Ammon's horn (tissue), 1 donor: ENCODE data around the gene IZUMO1.

Source experiments
- DNase-seq: peaks from one replicate; pipeline ENCODE4 v3.0.0-alpha.2; 2016; ENCODE audit warnings: low spot score

Gene IZUMO1

DNA sequence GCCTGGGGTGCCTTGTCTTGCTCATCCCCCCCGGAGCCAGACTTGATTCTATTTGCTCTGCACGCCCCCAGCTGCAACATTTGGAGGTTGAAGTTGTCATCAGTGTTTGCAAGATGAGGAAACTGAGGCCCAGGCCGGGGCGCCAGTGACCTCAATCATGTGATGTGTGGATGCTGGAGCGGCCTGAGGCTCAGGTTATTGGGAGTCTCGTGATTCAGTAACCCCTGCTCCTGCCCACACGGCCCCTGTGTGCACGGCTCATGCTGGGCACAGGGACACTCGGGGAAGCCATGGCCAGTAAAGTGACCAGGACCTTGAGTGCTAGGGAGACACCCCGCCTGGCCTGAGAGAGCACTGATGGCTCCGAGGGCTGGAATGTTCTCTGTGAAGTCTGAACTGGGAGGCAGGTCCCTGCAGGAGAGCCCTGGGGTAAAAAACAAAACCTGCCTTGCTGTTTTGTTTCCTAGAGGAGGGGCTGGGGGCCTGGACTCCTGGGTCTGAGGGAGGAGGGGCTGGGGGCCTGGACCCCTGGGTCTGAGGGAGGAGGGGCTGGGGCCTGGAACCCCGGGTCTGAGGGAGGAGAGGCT, 10.5 kb upstream of the IZUMO1 start:
- no peak for DNase-seq

DNA sequence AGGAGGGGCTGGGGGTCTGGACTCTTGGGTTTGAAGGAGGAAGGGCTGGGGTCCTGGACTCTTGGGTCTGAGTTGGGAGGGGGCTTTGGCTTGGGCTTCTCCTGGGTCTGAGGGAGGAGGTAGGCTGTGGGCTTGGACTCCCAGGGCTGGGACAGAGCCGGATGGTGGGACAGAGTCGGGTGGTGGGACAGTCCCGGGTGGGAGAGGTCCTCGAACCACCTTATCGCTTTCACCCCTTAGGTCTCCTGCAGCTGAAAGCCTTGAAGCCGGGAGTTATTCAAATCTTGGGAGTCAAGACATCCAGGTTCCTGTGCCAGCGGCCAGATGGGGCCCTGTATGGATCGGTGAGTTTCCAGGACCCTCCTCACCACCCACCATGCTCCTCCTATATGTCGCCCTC, 10.0 kb upstream of the IZUMO1 start:
- DNase-seq = no peak

DNA sequence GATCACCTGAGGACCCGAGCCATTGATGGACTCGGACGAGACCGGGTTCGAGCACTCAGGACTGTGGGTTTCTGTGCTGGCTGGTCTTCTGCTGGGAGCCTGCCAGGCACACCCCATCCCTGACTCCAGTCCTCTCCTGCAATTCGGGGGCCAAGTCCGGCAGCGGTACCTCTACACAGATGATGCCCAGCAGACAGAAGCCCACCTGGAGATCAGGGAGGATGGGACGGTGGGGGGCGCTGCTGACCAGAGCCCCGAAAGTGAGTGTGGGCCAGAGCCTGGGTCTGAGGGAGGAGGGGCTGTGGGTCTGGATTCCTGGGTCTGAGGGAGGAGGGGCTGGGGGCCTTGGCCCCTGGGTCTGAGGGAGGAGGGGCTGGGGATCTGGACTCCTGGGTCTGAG, 9.5 kb upstream of the IZUMO1 start:
- DNase-seq = no peak

DNA sequence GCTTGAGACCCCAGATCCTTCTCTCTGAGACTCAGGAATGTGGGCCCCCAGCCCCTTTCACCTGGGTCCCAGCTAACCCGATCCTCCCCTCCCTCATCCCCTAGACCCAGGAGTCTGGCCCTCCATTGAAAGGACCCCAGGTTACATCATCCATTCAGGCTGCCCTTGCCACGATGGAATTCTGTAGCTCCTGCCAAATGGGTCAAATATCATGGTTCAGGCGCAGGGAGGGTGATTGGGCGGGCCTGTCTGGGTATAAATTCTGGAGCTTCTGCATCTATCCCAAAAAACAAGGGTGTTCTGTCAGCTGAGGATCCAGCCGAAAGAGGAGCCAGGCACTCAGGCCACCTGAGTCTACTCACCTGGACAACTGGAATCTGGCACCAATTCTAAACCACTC, 9.1 kb upstream of the IZUMO1 start:
- no peak for DNase-seq

DNA sequence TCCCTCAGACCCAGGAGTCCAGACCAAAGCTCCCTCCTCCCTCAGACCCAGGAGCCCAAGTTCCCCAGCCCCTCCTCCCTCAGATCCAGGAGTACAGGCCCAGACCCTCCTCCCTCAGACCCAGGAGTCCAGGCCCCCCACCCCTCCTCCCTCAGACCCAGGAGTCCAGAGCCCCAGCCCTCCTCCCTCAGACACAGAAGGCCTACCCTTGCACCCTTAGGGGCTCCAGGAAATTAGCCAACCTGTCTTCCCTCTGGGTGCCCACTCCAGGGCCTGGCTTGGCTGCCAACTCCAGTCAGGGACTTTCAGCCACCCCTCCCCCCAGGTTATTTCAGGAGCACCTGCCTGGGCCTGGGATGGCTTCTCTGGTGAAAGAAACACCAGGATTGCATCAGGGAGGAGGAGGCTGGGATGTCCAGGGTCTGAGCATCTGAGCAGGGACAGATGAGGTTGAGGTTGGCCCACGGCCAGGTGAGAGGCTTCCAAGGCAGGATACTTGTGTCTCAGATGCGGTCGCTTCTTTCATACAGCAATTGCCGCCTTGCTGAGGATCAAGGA, 8.5 kb upstream of the IZUMO1 start, which contains the start of gene FGF21:
Gene FGF21, plus strand, starts transcription at position 441 of the 558 bp plus-strand sequence. CDS start 713 bp downstream, outside the sequence.
- no peak for DNase-seq

DNA sequence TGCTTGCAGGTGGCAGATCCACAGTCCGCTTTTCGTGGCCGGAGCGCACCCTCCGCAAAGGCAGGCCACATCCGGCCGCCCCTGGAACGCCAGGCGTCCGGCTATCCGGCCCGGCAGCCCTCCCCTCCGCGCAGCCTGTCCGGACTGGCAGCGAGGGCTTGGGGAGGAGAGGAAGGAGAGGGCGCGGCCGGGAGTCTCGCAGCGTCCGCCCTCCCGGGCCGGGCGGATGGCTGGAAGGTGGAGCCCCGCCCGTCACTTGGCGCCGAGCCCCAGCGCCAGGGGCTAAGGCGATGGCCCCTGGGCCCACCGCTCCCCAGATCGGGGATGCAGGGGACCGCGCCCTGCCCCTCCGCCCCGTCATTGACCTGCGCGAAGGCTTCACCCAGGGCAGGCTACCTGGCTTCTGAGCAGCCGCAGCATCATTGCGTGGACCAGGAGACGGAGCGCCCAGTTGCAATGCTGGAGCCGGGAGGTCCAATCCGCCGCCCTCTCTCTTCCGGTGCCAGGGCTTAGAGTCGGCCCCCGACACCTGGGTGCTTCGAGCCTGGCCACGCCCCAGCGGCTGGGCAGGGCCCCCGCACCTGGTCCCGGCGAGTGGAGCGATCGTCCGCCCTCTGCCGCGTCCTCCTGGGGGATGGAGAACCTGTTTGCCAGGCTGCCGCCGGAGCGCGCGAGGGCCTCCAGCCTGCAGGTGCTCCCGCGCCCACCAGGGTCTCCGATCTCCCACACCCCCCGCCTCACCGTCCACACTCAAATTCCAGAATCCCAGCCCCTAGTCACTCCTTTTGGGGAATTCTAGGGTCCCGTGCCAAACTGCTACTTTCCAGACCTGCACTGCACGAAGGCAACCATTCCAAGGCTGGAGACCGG, 6.0 kb upstream of the IZUMO1 start, which contains the start of gene FUT1:
Gene FUT1, minus strand, starts transcription at position 146 of the 870 bp plus-strand sequence. CDS start 1,360 bp downstream, outside the sequence.
- no peak for DNase-seq

DNA sequence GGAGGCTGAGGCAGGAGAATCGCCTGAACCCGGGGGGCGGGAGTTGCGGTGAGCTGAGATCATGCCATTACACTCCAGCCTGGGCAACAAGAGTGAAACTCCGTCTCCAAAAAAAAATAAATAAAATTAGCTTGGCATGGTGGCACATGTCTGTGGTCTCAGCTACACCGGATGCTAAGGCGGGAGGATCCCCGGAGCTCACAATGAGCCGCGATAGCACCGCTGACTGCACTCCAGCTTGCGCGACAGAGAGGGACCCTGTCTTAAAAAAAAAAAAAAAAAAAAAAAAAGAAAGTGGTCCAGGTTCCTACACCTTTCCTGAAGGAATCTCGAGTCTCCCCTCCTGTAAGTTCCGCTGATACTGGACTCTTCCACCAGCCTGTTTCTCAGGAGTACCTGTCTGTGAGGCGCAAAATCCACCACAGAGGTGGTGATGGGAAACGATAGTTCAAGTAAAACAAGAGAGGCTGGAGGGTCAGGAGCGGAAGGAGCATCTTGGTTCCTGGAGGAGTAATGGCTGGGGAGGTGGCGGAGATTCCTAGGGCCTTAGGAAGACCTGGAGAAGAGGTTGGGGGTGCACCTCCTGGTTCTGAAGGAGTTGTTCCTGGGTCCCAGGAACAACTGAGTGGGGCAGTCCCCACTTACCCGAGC, 5.3 kb upstream of the IZUMO1 start:
- no peak for DNase-seq

DNA sequence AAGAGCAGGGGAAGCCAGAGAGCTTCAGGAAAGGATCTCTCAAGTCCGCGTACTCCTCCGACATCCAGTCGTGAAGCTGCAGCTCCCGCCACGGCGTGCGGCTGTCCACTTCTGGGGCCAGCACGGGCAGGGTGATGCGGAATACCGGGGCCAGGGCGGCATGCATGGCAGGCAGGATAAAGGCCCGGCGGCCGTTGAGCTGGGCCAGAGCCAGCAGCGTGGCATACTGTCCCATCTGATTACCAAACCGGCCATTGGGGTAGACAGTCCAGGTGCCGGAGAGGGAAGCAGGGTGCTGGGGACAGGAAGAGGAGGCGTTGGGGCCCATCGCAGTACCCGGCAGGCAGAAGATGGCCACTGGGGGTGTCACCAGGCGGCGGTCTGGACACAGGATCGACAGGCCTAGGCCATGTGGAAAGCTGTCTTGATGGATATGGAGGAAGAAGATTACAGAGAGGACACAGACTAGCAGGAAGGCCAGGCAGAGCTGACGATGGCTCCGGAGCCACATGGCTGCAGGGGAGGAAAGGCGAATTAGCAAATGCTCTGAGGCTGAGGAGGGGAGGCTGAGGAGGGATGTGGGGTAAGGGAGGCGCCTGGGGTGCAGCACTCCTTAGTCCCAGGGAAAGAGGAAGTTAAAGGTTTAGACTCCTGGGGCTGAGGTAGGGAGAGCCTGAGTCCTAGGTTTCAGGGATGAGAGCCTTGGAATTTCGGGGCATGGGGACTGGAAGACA, 4.2 kb upstream of the IZUMO1 start:
- DNase-seq = no peak

DNA sequence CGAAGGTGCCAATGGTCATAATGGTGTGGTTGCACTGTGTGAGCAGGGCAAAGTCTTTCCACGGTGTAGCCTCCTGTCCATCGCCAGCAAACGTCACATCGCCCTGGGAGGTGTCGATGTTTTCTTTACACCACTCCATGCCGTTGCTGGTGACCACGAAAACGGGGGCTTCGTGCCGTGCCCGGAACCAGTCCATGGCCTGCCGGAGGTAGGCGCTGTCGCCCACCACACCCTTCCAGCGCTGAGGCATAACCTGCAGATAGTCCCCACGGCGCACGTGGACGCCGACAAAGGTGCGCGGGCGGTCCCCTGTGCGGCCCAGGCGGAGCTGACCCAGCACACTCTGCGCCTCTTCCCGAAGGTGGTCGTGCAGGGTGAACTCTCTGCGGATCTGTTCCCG, 3.6 kb upstream of the IZUMO1 start:
- no peak for DNase-seq

DNA sequence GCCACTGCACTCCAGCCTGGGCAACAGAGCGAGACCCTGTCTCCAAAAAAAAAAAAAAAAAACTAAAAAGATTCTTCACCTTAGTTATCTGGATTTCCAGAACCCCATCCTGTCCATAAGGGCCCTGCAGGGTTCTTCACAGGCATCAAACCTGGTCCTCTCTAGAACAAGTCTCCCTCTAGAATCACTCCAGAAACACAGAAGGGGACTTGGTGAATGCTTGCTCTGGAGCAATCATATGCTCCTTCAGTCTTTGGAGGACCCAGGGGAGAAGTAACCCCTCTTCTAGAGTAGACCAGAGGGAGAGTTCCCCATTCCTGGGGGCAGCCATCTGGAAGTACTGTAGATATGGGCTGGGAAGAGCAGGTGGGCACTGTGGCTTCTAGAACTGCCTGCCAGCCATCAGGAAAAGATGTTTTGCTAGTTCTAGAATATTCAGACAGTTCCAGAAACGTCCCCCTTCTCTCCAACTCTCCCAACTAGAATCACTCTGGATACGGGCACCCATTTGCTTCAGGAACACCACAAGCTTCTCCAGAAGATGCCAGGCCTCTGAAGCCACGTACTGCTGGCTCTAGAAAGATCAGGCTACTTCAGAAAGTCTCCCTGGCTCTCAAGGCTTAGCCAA, 3.0 kb upstream of the IZUMO1 start:
- DNase-seq = no peak

DNA sequence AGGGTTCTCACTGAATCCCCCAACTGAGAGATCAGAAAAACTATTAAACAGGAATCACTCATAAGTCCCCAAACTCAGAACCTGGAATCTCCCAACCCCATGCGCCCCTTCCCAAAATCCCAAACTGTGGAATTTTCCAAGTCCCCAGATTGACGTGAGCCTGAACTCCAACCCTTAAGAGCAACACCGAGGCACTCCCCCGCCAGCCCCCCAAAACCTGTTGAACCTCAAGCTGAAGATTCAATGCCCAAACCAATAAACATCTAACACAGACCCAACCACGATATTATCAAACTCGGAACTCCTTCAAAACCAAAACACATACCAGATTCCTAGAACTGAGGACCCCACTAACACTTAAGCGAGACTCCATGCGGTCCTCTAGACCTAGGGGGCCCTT, 599 bp downstream of the IZUMO1 start:
- DNase-seq = no peak

DNA sequence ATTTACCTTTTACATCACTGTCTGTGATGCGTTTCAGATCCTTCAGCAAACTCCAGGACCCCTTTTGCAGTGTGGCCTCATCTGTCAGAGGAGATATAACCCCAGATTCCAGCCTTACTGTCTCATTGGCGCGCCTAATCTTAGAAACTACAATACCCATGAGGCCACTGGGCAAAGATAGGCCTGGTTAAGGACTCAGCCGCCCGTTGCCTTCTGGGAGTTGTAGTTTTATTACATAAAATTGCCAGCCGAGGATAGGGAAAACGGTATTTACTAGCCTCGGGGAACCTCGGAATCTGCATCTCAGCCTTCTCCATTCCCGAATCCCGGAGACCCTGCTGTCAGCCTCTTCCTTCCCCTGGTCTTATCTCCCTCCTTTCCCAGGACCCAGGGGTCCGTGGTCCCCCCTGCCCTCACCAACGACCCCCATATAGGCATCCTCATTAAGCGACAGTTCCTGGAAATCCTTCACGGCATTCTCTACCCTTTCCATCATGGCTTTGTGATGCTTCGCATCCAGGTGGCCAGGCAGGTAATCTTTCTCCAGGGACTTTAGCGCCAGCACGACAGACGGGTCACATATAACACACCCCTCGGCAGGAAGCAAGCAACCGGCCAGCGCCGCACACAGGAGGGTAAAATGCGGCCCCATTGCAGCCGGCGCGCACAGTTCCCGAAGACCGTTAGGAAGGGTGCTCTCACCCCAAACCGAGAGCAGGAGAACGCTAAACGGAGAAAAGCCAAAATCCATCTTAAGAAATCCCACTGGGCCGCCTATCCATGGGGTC, 1.3 kb downstream of the IZUMO1 start:
- DNase-seq = peak; percentile 89

DNA sequence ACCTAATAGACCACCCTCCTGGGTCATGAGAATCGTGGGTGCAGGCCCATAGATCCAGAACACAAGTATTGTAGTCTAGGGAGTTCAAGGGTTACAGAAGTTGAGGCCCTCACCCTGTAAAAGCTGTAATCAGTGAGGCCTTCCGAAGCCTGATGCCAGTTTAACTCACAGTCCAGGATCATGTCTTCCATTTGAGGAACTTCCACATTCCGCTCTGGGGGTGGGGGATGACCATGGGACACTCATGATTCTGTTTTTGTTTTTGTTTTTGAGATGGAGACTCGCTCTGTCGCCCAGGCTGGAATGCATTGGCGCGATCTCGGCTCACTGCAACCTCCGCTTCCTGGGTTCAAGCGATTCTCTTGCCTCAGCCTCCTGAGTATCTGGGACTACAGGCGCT, 4.6 kb downstream of the IZUMO1 start:
- no peak for DNase-seq

DNA sequence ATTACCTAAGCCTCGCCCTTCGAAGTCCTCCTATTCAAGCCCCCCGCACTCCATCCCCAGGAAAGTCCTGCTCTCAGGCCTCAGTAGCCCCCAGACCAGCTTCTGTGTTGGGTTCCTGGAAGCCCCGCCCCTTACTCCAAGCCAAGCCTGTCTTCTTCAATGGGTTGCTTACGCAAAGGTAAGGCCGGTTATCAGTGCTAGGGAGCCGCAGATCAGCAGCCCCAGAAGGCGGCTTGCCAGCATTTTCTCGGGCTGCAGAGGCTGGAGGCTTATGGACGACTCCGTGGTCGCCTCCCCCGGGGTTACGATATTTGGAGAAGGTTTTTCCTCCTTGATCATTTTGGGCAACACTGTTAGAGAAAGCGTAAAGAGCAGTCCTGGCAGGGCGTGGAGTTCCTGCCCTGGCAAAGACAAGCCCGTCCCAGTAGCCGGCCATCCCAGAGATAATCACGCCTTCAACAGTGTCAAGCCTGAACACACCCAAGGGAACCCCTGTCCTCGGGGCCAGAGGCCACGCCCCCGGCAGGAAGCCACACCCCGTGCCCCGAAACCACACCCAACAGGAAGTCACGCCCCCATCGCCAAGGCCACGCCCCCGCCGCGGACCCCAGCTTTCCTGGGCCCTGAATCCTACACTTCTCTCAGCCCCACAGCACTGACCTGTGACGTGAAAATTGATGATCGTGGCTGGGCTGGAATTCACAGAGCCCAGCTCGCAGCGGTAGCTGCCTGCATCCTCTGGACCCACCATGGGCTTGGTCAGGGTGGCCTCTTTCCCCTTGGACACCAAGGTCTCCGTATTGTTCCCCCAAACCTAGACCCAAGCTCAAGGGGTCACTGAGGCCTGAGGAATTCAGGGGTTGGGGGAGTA, 5.3 kb downstream of the IZUMO1 start:
- no peak for DNase-seq

DNA sequence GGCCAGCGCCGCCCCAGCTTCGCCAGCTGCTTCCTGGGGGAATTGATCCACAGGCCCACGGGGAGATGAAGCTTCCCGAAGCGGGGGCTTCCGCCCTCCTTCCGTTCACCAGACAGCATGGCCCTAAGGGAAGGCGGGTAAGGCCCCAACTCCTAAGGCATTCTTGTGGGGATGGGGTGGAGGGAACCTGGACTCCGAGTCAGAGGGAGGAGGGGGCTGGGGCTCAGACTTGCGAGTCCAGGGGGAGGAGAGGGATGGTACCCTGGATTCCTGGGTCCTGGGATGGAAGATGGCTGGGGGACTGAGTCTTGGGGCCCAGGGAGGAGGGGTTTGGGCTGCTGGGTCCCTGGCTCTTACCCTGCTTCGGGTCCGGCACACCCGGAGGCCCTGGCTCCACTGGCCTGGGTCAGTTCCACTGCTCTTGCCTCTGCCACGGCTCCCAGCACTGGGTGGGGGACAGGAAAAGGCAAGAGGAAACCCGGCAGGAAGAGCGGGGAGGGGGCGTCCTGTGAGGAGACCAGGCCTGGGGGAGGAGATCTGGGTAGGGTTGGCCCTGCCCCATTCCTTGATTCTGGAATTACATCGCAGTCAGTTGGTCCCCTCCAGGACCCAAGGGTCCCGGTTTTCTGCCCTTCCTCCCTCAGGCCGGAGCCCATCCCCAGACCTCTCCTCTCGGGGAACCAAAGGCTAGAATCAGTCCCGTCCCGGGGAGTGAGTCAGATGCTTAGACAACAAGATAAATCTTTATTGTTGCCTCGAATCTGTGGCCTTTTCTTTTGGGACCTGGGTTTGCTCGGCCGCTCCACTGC, 6.3 kb downstream of the IZUMO1 start, which contains the start of gene RASIP1:
Gene RASIP1, minus strand, starts transcription at position 447 of the 809 bp plus-strand sequence. Its CDS starts 328 bp downstream, at position 119.
- DNase-seq = no peak

DNA sequence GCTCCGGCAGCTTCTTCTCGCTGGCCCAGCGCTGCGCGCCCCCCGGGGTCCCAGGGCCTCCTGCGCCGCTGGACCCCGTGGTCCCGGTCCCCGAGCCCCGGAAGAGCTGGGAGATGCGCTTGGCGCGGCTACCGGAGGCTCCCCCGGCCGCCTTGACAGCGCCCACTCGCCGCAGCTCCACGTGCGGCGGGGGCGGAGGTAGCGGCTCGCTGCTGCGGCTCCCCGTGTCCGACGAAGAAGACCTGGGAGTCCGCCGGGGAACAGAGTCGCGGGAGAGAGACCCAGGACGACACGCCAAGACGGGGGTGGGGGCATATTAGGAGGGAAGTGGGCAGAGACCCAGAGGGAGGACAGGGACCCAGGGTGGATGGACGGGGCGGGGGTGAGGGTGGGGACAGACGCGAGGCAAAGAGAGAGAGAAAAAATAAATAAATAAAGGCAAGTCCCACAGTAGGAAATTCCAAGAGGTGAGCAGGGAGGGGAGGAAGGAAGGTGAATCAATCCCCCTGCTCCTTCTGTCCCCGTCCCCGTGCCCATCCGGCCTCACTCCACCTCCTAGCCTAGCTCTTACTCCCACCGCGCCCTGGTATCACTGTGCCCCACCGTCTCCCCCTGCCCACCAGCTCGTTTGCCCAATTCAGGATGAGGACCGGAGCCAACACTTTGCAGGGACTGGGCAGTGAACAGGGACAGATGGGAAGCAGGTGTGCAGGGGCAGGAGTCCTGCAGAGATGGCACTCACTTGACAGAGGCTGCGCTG, 7.1 kb downstream of the IZUMO1 start:
- no peak for DNase-seq

DNA sequence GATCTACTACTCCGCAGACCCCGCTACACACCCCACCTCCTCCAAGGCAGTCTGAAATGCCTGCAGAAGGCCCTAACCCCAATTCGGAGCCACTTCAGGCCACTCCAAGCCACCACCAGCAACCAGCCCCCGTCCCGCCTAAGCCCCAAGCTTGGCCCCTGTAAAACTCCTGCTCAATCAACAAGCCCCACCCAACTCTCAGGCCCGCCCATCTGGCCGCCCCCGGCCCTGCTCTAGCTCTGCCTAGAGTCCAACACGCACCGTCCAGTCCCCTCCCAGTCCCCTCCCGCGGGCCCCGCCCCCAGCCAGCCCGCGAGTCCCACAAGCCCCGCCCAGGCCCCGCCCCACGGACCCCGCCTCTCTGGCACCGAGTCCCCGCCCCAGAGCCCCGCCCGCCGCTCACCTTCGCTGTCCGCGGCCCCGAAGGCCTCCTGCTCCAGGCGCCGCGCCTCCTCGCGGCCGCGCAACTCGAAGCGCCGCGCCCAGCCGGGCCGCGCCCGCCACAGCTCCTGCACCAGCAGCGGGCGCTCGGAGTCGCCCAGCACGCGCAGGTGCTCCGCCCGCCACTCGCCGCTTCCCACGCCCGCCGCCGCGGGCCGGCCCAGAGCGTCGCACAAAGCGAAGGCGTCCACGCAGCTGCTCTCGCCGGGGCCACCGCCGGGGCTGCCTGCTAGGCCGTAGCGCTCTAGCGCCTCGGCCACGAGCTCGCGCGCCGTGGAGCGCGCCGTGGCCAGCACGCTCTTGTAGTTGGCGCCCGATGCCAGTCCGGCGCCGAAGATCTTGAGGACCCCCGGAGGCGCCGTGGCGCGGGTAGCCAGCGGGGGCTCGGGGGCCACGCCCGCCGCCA, 7.9 kb downstream of the IZUMO1 start:
- peak; percentile 73 for DNase-seq
